SHP77 (cell line): ENCODE data around the gene MID1.

Experiments
- DNase-seq, 2 experiments: peaks; one replicate each; lab custom pipeline; 2025; lab: John Stamatoyannopoulos, UW

Gene MID1

DNA sequence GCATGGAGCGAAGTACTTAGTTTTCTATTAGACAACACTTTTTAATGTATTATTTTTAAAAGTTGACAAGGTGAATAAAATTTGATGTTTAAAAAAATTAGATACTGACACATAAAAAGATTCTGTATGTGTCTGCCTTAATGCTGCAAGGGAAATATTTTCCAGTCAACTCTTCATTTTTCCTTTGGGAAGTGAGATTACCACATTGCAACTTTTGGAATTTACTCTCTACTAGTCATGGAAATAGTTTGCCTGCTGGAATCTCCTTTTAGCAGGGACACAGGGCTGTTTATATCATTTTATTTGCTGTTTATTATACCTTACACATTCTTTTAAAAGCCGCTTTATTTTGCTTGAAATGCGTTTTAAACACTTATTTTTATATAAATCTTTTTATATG lies 135.1 kb downstream of the MID1 start:
- DNase-seq, result no peak

DNA sequence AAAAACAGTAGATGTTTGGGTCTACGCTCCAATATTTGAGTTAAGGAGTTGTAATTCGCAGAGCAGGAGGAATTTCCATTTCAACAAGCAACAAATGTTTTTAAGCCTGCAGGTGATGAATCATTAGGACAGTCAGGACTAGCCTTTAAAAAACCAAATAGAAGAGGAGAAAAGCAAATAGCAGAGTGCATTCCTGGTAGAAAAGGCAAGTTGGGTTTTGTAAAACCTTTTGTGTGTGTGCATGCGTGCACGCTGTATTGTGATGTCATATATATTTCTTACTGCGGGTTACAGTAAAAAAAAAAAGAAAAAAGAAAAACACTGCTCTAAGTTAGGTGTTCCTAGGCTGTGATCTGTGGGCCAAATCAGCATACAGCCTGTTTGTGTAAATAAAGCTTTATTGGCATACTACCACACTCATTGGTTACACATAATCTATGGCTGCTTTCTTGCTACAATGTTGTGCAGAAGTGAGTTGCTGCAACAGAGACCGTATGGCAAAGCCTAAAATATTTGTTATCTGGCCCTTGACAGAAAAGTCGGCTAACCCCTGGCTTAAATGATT lies 135.6 kb downstream of the MID1 start:
- no peak for DNase-seq

DNA sequence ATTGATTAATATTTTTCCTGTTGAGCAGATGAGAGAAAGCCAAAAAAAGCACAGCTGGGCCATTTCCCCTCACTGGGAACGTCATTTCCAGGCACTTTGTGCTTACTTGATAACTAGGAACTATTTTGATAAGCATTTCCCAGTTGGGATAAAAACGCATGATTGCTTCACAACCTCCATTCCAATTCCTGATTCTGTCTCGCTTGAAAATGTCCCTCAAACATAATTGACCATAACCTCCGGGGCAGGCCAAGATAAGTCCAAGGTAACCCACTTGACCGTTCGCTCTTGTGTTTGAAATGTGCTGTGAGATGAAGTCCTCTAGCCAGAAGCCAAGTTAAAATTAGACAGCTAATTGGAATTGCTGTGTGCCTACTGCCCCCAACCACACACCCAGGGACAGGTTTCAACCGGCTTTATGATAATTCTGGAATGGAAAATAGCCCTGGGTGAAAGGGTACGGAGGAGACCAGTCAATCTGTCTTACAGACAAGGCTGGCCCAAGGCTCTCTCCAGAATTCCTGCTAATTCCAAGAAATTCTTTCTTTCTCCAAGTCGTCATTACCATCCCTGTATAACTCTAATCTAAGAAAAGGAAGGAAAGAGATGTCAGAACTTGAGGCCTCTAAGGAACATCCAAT lies 137.1 kb downstream of the MID1 start:
- no peak for DNase-seq

DNA sequence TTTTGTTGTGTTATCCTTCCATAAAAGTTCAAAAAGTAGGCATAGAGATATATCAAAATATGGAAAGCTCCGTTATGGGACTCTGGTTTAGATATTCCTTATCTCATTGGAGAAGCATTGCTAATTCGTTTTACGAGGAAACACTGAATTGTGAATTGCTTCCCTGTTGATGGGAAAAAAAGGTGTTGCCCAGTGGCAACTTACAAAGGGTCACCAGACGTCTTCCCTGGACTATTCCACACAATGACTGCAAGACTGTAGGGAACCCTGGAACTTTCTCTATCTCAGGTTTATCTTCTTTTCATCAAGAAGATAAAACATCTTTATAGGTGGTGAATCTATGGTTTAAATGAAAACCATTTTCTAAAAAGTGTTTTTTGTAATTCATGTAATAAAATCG lies 137.7 kb downstream of the MID1 start:
- no peak for DNase-seq

DNA sequence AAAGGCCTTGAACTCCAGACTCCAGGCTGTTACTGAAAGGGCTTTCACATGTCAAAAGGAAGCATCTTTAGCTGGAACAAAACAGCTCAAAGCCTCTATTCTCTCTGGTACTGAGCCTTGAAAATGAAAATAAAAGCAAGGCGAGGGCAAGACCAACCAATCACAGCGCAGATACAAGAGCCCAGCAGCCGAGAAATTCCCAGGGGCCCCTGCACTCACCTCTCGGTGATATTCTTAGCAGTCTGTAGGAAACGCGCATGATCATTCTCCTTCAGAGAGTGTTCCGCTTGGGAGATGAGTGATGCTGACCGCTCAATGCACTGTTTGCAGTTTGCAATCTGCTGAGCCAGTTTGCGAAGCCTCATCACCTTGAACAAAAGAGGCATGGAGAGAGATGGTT lies 138.1 kb downstream of the MID1 start:
- no peak for DNase-seq

DNA sequence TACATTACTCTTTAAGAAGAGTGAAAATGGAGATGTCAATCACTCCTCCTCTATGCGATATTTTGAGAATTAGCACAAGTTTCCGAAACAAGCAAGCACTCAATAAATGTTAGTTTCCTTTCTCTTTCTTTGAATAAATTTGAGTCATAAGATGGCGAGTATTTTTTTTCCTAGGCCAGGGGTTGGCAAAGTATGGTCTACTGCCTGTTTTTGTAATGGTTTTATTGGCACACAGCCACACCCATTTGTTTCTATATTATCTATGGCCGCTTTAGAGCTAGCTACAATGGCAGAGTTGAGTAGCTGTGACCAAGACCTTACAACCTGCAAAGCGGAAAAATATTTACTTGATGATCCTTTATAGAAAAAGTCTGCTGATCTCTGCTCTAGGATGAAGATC lies 139.5 kb downstream of the MID1 start:
- DNase-seq, result no peak

DNA sequence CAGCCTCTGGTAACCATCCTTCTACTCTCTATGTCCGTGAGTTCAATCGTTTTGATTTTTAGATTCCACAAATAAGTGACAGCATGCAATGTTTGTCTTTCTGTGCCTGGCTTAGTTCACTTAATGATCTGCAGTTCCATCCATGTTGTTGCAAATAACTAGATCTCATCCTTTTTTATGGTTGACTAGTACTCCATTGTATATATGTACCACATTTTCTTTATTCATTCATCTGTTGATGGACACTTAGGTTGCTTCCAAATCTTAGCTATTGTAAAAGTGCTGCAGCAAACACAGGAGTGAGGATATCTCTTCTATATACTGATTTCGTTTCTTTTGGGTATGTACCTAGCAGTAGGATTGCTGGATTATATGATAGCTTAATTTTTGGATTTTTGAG lies 140.9 kb downstream of the MID1 start:
- no peak for DNase-seq

DNA sequence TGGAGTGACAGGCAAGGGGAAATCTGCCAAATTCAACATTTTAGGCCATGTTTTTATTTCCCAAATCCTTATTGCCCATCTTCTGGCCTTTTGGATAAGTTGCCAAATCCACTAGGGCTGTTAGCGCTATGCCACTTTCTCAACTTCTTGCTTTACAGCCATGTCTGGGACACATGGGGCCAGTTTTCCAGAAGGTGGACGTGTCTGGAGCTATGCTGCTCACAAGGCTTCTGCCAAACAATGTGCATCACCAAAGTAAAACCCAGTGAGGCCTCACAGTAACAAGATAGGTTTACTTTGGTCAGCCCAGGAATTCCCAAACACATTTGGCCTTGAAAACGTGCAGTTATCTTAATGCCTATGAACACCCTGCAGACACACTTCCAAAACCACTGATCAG lies 142.9 kb downstream of the MID1 start:
- DNase-seq, result no peak

DNA sequence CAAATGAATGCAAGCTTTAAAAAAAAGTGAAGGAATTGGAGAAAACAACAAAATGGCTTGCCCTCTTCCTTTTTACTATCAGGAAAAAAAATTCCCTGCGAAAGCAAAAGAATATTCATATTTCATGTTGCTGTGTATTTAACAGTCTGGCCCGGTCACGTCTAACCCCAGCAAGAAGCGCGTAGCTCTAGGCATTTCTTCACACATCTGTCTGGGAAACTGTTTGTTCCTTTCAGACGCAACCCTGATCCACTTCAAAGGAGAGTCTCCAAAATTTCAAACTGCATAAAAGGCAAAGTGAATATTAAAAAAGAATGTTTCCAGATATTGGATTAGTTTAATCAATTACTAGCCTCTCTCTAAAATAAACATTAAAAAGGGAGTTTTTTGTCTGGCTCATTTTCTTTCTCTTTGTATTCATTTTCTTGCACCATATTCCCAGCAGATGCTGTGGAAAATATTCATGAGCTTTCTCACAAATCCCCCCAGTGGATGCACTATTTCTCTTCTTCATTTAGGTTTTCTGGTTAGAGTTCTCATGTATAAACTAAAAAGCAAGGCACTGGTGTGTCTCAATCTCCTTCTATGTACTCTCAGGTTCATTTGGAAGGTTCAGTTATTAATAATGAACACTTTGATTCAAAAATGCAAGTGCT lies 145.3 kb downstream of the MID1 start:
- DNase-seq, result no peak

DNA sequence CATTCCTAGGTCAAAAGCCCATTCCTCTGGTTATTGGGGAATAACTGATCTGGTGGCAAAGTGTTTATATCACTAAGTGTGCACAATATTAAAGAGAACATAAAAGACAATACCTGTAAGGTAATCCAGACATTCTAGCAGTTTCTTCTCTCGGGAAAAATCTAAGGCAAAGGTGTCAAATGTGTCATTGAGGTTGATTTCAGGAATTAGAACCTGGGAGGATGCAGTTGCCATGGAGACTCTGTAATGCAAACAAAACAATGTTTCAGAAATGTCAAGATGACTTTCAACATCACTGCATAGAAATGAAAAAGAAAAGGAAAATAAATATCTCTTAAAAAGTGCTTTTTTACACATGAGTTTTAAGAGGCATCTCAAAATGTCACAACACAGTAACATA lies 145.9 kb downstream of the MID1 start:
- no peak for DNase-seq

DNA sequence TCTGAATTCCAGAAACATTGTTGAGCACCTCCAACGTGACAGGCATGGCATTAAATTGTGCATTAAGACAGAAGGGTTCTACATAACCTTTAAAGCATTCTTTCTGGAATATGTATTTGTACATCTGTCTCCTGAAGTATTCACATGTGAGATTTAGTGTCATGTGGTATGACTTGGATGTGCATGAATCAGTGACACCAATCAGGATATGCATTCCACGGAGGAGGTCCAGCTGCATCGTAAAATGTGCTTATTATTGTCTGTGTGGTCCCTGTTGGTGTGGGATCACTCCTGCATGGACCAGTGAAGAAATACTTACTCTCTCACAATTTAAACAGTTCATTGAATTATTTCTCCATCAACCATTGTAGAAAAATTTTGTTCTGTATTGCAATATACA lies 149.0 kb downstream of the MID1 start:
- DNase-seq, result no peak

DNA sequence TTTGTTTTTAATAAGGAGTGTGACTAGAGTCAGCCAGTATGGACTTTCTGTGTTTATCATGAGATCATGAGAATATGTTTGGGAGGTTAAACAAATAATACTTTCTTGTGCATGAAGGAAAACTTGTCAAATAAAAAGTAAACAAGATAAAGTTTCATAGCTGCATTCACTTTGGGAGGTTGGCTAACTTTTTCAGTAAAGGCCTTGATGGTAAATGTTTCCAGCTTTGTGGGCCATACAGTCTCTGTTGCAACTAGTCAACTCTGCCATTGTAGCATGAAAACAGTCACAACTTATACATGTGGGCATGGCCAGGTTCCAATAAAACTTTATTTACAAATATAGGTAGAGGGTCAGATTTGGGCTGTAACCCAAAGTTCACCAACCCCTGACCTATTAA lies 150.4 kb downstream of the MID1 start:
- DNase-seq, result no peak

DNA sequence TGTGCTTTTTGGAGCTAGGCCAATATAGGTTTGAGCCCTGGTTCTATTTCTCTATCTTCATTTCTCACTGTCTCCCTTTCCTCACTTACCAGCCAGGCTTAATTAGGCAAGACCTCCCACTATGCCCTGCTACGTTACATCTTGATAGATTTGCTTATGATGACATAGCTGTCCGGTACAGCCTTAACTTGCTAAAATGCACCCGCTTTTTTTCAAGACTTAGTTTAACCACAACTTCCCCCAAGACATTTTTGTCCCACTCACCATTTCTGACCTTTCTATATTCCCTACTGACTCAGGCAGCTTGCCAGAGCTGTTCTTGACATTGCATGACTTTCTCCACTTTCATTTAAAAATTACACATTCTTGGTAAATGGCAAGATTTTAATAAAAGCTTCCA lies 152.6 kb downstream of the MID1 start:
- no peak for DNase-seq

DNA sequence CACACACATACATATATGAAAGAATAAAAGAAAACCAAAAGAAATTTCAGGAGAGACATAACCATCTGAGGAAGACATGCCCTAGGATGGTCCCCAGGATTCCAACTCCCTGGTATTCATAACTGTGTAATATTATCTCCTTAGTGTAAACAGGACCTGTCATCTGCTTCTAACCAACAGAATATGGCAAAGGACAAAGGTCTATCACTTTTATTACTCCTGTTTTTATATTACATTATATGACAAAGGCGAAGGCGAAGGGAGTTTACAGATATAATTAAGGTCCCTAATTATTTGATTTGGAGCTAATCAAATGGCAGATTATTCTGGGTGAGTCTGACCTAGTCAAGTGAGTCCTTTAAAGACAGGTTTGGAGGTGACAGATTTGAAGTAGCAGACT lies 155.1 kb downstream of the MID1 start:
- DNase-seq, result no peak

DNA sequence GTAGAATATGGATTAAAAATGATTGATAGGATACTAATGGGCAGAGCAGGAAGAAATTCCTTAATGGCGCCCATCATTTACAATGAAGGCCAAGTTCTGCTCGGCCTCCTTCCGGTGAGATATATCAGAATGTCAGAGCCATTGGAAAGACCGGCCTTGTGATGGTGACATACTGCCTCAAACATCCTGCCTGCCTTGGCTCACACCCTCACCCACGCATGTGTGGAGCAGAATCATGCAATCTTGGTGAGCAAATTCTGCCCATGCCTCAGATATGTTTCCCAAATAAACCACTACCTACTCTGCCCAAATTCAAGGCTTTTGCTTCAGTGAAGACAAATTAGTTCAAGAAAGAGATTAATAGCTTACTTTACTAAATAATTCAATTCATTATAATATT lies 163.3 kb downstream of the MID1 start:
- no peak for DNase-seq

DNA sequence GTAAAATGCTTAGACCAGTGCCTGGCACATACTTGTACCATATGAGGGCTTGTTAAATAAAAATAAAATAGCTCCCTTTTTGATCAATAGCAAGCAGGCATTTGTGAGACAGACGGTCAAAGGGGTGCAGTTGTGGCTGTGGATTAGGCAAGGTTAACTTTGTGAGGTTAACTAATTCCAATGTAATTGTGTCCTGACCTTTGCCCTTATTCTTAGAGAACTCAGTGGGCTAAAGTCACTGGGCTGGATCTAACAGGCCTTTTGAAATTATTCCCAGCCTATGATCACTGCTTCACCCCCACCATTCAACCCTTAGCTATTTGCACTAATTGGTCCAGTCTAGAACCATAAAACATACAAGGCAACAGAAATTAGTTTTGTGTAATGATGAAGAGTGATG lies 166.4 kb downstream of the MID1 start:
- DNase-seq, result no peak

DNA sequence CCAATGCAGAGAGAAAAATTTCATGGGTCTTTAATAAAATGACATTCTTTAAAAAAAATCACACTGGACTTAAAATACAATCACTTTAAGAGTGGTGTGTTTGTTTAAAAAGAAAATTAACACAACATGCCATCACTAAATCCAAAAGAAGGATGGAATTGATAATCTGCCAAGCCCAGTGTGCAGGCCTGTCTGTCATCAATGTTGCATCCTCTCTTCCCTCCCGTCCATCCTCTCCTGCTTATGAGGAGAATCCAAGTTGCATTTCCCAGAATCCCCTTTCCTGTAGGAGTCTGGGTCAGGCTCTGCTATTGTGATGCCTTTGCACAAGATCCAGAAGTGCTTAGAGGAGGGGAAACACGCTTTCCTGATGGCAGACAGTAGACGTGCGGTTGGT lies 169.4 kb downstream of the MID1 start:
- DNase-seq, result no peak

DNA sequence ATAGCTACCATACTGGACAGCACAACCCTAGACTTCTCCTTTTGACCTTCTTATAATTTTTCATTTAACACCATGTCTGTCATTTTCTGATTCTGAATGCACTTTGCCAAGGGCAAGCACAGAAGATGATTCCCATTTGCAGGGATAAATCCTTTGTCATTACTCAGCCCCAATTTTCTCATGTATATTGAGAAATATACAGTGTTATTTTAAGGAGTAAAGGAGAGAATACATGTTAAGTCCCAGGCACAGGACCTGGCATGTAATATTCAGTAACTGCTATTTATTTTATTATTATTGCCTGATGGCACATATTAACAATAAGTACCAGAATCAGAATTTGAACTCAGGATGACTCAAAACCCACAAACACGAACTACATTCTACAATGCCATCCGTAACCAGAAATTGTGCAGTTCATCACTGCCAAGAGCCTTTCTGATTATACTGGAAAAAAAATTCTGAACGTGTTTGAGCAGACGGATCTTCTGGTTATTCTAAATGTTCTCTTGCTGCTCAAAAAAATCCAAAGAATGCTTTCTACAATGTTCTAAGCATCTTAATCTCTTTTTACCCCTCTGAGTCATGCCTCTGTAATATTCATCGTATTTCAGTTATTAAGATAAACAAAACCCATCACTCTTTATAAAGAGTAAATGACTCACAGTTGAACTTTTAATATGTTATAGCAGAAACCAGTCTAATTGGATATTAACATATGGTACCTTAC lies 170.0 kb downstream of the MID1 start:
- DNase-seq, result no peak

DNA sequence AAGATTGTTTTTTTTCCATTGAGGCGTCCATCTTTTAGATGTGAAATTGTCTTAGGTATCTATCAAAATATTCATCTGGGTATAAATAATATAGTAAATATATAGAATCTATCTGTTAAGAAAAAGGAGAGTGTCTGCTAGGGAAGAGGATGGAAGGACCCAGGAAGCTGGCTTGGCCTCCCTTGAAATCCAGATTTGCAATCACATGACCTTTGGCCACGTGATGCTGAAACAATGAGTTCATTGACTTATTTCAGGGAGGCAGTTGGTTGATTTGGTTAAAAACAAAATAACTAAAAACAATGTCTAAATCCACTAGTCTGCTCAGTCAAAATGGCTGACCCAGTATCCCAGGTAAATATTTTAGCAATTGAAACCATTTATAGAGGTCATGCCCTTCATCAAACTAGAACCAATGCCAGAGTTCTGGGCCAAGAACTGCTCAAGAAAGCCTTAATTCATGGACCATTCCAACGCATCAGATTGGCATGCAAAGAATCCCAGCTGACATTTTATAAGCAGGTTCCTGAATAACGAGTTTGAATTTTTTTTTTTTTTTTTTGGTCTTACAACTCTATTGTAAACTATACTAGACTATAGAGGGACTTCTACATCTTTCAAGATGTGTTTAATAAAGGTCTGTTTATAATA lies 172.7 kb downstream of the MID1 start:
- DNase-seq, result no peak

DNA sequence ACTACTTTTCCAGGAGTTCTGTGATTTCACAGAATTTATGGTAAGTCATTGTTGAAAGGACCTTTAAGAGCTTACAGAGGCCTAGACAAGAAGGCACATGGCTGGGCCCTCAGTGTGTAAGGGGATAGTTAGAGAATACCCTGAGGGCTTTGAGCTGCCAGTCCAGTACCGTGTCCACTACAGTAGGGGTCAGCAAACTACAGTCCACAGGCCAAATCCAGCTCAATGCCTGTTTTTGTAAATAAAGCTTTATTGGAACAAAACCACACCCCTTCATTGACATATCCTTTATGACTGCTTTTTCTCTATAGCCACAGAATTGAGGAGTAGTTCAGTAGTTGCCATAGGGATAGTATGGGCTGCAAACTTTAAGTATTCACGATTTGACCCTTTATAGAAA lies 176.2 kb downstream of the MID1 start:
- DNase-seq, result no peak

DNA sequence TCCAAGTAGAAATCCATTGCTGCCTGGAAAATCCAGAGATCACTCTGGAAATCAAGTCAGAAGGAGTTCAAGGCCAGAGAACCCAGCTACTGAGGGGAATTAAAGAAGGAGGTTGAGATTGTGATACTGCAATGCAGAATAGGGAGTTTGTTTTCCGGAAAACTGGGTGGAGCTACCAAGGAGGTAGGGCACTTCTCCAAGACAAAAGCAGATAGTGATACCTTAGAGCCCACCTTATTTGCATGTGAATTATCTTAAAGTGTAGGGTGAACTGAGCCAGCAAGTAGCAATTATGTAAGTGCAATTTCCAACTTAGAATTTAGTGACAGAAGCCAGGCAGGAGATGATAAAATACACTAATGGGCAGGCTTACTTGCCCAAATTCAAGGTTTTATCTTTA lies 178.9 kb downstream of the MID1 start:
- no peak for DNase-seq

DNA sequence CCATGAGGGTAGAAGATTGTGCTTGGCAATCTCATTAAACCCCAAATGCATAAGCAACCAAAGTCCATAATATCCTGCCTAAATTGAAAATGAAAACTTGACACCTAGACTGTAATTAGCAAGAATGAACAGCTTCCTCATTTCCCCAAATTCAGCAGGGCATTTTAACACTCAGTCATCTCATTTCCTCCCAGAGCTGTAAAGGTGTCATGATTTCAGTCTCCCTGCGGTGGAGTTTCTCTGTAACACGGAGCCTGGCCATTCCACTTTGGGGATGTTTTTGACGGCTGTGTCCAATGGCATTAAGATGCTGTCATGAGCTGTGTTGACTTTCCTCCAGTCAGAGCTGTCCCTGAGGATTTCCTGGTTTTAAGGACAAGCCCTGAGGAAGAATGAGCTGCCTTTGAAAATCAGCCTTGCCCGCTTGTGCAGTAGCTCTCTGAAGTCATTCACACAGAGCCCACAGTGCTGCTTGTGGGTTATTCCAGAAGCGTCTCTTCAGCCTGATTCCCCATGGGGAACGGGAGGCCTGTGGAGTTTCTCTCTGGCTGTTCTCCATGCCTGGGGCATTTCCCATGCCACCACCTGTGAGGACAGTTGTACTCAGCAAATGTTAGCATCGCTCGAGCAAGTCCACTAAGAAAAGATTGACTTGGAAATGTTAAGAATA lies 187.0 kb downstream of the MID1 start:
- DNase-seq, result no peak
